HepG2 (cell line): ENCODE results near the gene SPC24. TPM values are rescaled to one million over a fixed set of nuclear protein-coding genes. Genes with fewer than 3 reads are reported as not detected.

Experiments used
- CBX1 ChIP-seq: IDR thresholded peaks from one replicate; pipeline ENCODE4 v1.6.1; 2016; ENCODE audit warnings: antibody characterized with exemption, low read depth
- ELF4 ChIP-seq: sonication (generic); formaldehyde crosslinking; IDR thresholded peaks from 2 replicates; pipeline ENCODE4 v1.5.0; 2020; ENCODE audit warnings: missing genetic modification reagents, mild to moderate bottlenecking, moderate library complexity, borderline replicate concordance
- IRF1 ChIP-seq: sonication (generic); formaldehyde crosslinking; IDR thresholded peaks from 2 replicates; pipeline ENCODE4 v1.4.0; 2020; ENCODE audit warnings: low read depth, mild to moderate bottlenecking, missing genetic modification reagents
- PRDM15 ChIP-seq: sonication (generic); formaldehyde crosslinking; IDR thresholded peaks from 2 replicates; pipeline ENCODE4 v1.4.0; 2020; ENCODE audit warnings: missing genetic modification reagents
- STAG1 ChIP-seq: sonication (generic); formaldehyde crosslinking; IDR thresholded peaks from 2 replicates; pipeline ENCODE4 v1.4.0; 2020; ENCODE audit warnings: missing genetic modification reagents
- THAP9 ChIP-seq: sonication (generic); formaldehyde crosslinking; IDR thresholded peaks from 2 replicates; pipeline ENCODE4; 2020; ENCODE audit warnings: missing genetic modification reagents, mild to moderate bottlenecking, borderline replicate concordance
- ZBED4 ChIP-seq: sonication (generic); formaldehyde crosslinking; IDR thresholded peaks from 2 replicates; pipeline ENCODE4 v1.4.0; 2020; ENCODE audit warnings: missing genetic modification reagents, borderline replicate concordance
- ZBTB38 ChIP-seq: sonication (generic); formaldehyde crosslinking; IDR thresholded peaks from 2 replicates; pipeline ENCODE4 v1.5.1; 2020; ENCODE audit warnings: mild to moderate bottlenecking, missing genetic modification reagents
- ZBTB49 ChIP-seq: sonication (generic); formaldehyde crosslinking; IDR thresholded peaks from 2 replicates; pipeline ENCODE4 v1.4.0; 2020; ENCODE audit warnings: missing genetic modification reagents, borderline replicate concordance
- ZFY ChIP-seq: sonication (generic); formaldehyde crosslinking; IDR thresholded peaks from 2 replicates; pipeline ENCODE4 v1.4.0; 2020; ENCODE audit warnings: missing genetic modification reagents
- ZGPAT ChIP-seq: IDR thresholded peaks from 2 replicates; pipeline ENCODE4 v1.6.1; 2016; ENCODE audit warnings: mild to moderate bottlenecking
- ZNF331 ChIP-seq: sonication (generic); formaldehyde crosslinking; IDR thresholded peaks from 2 replicates; pipeline ENCODE4 v1.4.0; 2020; ENCODE audit warnings: missing genetic modification reagents
- polyA plus RNA-seq, 8 experiments: library from polyadenylated mRNA; depleted of rRNA in 3 of 8; stranded (reverse) in 7 of 8; unstranded in 1 of 8; fragments of >200 nt; fragmentation: Illumina TruSeq in 4 of 8; extraction: Trizol in 4 of 8; gene quantifications; 2 replicates each; pipeline versions ENCODE4 v1.2.1 to v1.2.3, GENCODE V29; 2011 to 2016; ENCODE audit warnings: low read depth in 4 of 8, missing spikeins in 1 of 8, mixed read lengths in 1 of 8; ENCODE audit not compliant: insufficient read depth in 1 of 8
- total RNA-seq, 5 experiments: library from RNA; depleted of rRNA; stranded (reverse); fragments of >200 nt; fragmentation: Illumina TruSeq; extraction: Trizol; gene quantifications; 2 replicates each; pipeline ENCODE4 v1.2.3, GENCODE V29; 2016; ENCODE audit warnings: low read depth in 1 of 5

SPC24 gene
- total and polyA plus RNA-seq, 2 of the 13 experiments (the other 11 are each of a cell fraction or from before 2014, with no cell fraction given), result 10.0 to 46.2 TPM

GRCh38 chr19:11142528-11143171 lies 12.9 kb downstream of the SPC24 start (continued):
- no peak for TF ChIP-seq PRDM15
- TF ChIP-seq CBX1, result no peak
- TF ChIP-seq ELF4 (CRISPR knock-in tag), result no peak
- TF ChIP-seq STAG1 (CRISPR knock-in tag), result no peak
- TF ChIP-seq ZBTB49 (CRISPR knock-in tag), result no peak
- no peak for TF ChIP-seq IRF1 (CRISPR knock-in tag)
- no peak for TF ChIP-seq ZBTB38 (CRISPR knock-in tag)
- TF ChIP-seq ZNF331, result no peak
- no peak for TF ChIP-seq THAP9 (CRISPR knock-in tag)
- peak; percentile 67 for TF ChIP-seq ZFY
- TF ChIP-seq ZBED4 (CRISPR knock-in tag), result no peak
- peak; percentile 64; the same call in 1 of the 2 replicates for TF ChIP-seq ZGPAT (CRISPR knock-in tag)
